Measurements from ENCODE around the gene AKAP10. TPM values are rescaled to one million over a fixed set of nuclear protein-coding genes. Genes with fewer than 3 reads are reported as not detected.

Gene AKAP10
- total and polyA plus RNA-seq, 2 of the 8 experiments (the other 6 are each of a cell fraction or from before 2014, with no cell fraction given): 13.3 to 27.0 TPM

- FAIRE-seq: no peak
- 30% methylated on average over 35 of the region's 35 CpGs; no CpG with 5 or more reads in 1 of the 2 experiments for WGBS, 2 experiments (ENCODE audit: extremely low coverage in 1 of 2, insufficient coverage in 1 of 2, insufficient read length in 1 of 2, insufficient replicate concordance in 2 of 2, low coverage in 1 of 2, low lambda C conversion rate in 2 of 2, missing lambda C conversion rate in 1 of 2)
- TF ChIP-seq TCF12 (IDR thresholded peaks at IDR 0.05; ENCODE audit: low read depth, low read length) (no peak), BRCA1 (IDR thresholded peaks at IDR 0.05; ENCODE audit: low read depth, low read length) (no peak)
Measured at GRCh38 chr17:20008242-20009051, 30.8 kb upstream of the AKAP10 start.

More at GRCh38 chr17:20008242-20009051, 30.8 kb upstream of the AKAP10 start:
- Histone ChIP-seq H4K91ac (replicated peaks; ENCODE audit: insufficient read length, low read length) (peak overlapping the region; percentile 34), H4K5ac (ENCODE audit: insufficient read length, low read depth, low read length) (peak overlapping the region; percentile 28), H3K79me2 (ENCODE audit: control insufficient read depth in 1 of 2, insufficient read depth in 2 of 2, low read length in 2 of 2) (no peaks in the 10 kb centered on the region), H2BK5ac (ENCODE audit: low read depth, low read length) (peak overlapping the region; percentile 23; the same call in 1 of the 2 replicates), H3K4me2 (ENCODE audit: insufficient read depth in 1 of 2, low read depth in 2 of 2, low read length in 2 of 2) (peak overlapping the region; percentile 78 to 90), H2BK20ac (ENCODE audit: low read length) (no peak overlapping the region), H3K36me3 (ENCODE audit: control insufficient read depth in 2 of 4, insufficient read depth in 4 of 4, low read length in 3 of 4) (no peaks in the 10 kb centered on the region), H3K18ac (ENCODE audit: extremely low read depth, low read length) (peak overlapping the region; percentile 56; the same call in 1 of the 2 replicates), H2BK12ac (ENCODE audit: low read depth, low read length) (0 out of 2 replicates have a peak overlapping the region, but pooled peaks have one; percentile 35), H3K14ac (ENCODE audit: insufficient read length) (no peak overlapping the region), H3K4me3 (ENCODE audit: extremely low read depth in 1 of 4, insufficient read depth in 2 of 4, low read depth in 3 of 4, low read length in 4 of 4) (peak overlapping the region; percentile 54 to 88 (median 80)), H3K23ac (ENCODE audit: insufficient read length) (no peak overlapping the region), H3K9ac (replicated peaks in 1 of 4; ENCODE audit: extremely low read depth in 1 of 4, low read depth in 3 of 4, low read length in 3 of 4) (peak overlapping the region in 2 of 4 experiments; percentile 16 to 41; a peak in 4 of 7 replicates), H4K8ac (ENCODE audit: extremely low read depth, insufficient read depth, low read length) (peak overlapping the region; percentile 81), H2BK15ac (ENCODE audit: low read length) (peak overlapping the region; percentile 53; the same call in 1 of the 2 replicates), H3K56ac (replicated peaks; ENCODE audit: insufficient read length, low read depth, low read length) (peak overlapping the region; percentile 40), H2AFZ (ENCODE audit: low read length) (peak overlapping the region; percentile 99), H3K27me3 (replicated peaks in 1 of 4; ENCODE audit: control insufficient read depth in 3 of 4, extremely low read depth in 1 of 4, insufficient read depth in 3 of 4, low read length in 3 of 4) (peaks cover 0 to 3% (median 0%) of the 10 kb centered on the region in 4 experiments; a peak in 1 of 7 replicates), H3K27ac (ENCODE audit: low read depth, low read length) (no peak overlapping the region), H3K23me2 (ENCODE audit: low read depth, low read length) (peaks cover 13% of the 10 kb centered on the region; the same call in 1 of the 2 replicates), H2BK120ac (replicated peaks; ENCODE audit: low read depth, low read length) (no peak overlapping the region), H3K9me3 (ENCODE audit: insufficient read depth in 2 of 2, low read depth in 1 of 2, low read length in 1 of 2) (no peaks in the 10 kb centered on the region), H3K4ac (replicated peaks; ENCODE audit: insufficient read length, low read depth, low read length) (no peak overlapping the region), H3K79me1 (ENCODE audit: low read depth, low read length) (no peaks in the 10 kb centered on the region), H4K20me1 (replicated peaks in 1 of 2; ENCODE audit: control insufficient read depth in 1 of 2, insufficient read depth in 2 of 2, low read length in 2 of 2) (no peaks in the 10 kb centered on the region), H2AK5ac (ENCODE audit: low read depth, low read length) (no peak overlapping the region), H3K4me1 (replicated peaks in 1 of 4; ENCODE audit: control insufficient read depth in 3 of 4, insufficient read depth in 4 of 4, low read length in 3 of 4) (peaks cover 0 to 8% (median 3%) of the 10 kb centered on the region in 4 experiments; a peak in 4 of 7 replicates)
- no peak for DNase-seq (ENCODE audit: low read depth in 1 of 2, low spot score in 2 of 2)
- ChIA-PET CTCF (ENCODE audit: partially characterized antibody) (interaction anchor here (0.6 to 3.5 kb wide), 23 partner anchors 8 to 1658 kb away, joined by 3 to 35 read pairs (median 3); no protein-coding TSS in a partner anchor), POLR2A (ENCODE audit: partially characterized antibody) (interaction anchor here (0.8 to 2.3 kb wide), 4 partner anchors 8 to 33 kb away, joined by 3 to 11 read pairs (median 6); partner anchors contain the start of gene AKAP10)

All from H1 (cell line).